ENCODE data around the gene SGMS1. TPM values are rescaled to one million over a fixed set of nuclear protein-coding genes. Genes with fewer than 3 reads are reported as not detected.

The SGMS1 gene
- polyA plus RNA-seq, 1 donor (not counting 4 experiments of a cell fraction or from before 2014, with no cell fraction given): 18.3 TPM

GRCh38 chr10:50579491-50580261, 44.1 kb downstream of the SGMS1 start:
- Histone ChIP-seq H3K9ac (ENCODE audit: control insufficient read depth, extremely low read depth, insufficient read depth, low read length) (no peak overlapping the region), H3K4me1 (ENCODE audit: control insufficient read depth, extremely low read depth, insufficient read depth, low read length) (peaks cover 12% of the 10 kb centered on the region), H3K9me3 (ENCODE audit: control insufficient read depth, low read depth, low read length) (no peaks in the 10 kb centered on the region), H4K20me1 (ENCODE audit: control insufficient read depth, extremely low read depth, insufficient read depth, low read length) (no peaks in the 10 kb centered on the region), H3K27me3 (ENCODE audit: control insufficient read depth, extremely low read depth, insufficient read depth, low read length) (no peaks in the 10 kb centered on the region), H3K4me2 (ENCODE audit: control insufficient read depth, extremely low read depth, insufficient read depth, low read depth, low read length) (no peak overlapping the region), H3K36me3 (ENCODE audit: control insufficient read depth in 2 of 2, extremely low read depth in 1 of 2, insufficient read depth in 2 of 2, low read length in 2 of 2) (no peaks in the 10 kb centered on the region), H3K27ac (ENCODE audit: control insufficient read depth, insufficient read depth, low read length) (no peak overlapping the region), H3K79me2 (ENCODE audit: control insufficient read depth, insufficient read depth, low read length) (peaks cover 3% of the 10 kb centered on the region), H3K9me1 (ENCODE audit: control insufficient read depth, extremely low read depth, insufficient read depth, low read length) (no peaks in the 10 kb centered on the region), H2AFZ (ENCODE audit: control insufficient read depth, low read length) (no peak overlapping the region), H3K4me3 (ENCODE audit: control insufficient read depth in 2 of 3, extremely low read depth in 1 of 3, insufficient read depth in 2 of 3, low read depth in 1 of 3, low read length in 3 of 3) (no peak overlapping the region)
- no peak for TF ChIP-seq EZH2 (IDR thresholded peaks at IDR 0.05; ENCODE audit: low read length)
- TF ChIP-seq CTCF (optimal IDR thresholded peaks at IDR 0.05 in 1 of 3, IDR thresholded peaks at IDR 0.05 in 1 of 3, conservative IDR thresholded peaks at IDR 0.05 in 1 of 3; ENCODE audit: extremely low read depth in 1 of 3, insufficient read depth in 2 of 3, low read length in 3 of 3): no peak
- FAIRE-seq: no peak
- no peak for DNase-seq (ENCODE audit: low read depth, low spot score)
- dilution Hi-C loops (cut with MboI; ENCODE audit: extremely low pct_ligation_motif_present, low sequenced_read_pairs): no loop called here

- Histone ChIP-seq H2AFZ (ENCODE audit: control insufficient read depth, low read length) (no peak overlapping the region), H3K27me3 (ENCODE audit: control insufficient read depth, extremely low read depth, insufficient read depth, low read length) (no peaks in the 10 kb centered on the region), H3K4me3 (ENCODE audit: control insufficient read depth in 2 of 3, extremely low read depth in 1 of 3, insufficient read depth in 2 of 3, low read depth in 1 of 3, low read length in 3 of 3) (no peak overlapping the region), H4K20me1 (ENCODE audit: control insufficient read depth, extremely low read depth, insufficient read depth, low read length) (no peaks in the 10 kb centered on the region), H3K4me1 (ENCODE audit: control insufficient read depth, extremely low read depth, insufficient read depth, low read length) (peaks cover 12% of the 10 kb centered on the region), H3K4me2 (ENCODE audit: control insufficient read depth, extremely low read depth, insufficient read depth, low read depth, low read length) (no peak overlapping the region), H3K36me3 (ENCODE audit: control insufficient read depth in 2 of 2, extremely low read depth in 1 of 2, insufficient read depth in 2 of 2, low read length in 2 of 2) (no peaks in the 10 kb centered on the region), H3K27ac (ENCODE audit: control insufficient read depth, insufficient read depth, low read length) (no peak overlapping the region), H3K79me2 (ENCODE audit: control insufficient read depth, insufficient read depth, low read length) (peaks cover 5% of the 10 kb centered on the region), H3K9me3 (ENCODE audit: control insufficient read depth, low read depth, low read length) (no peaks in the 10 kb centered on the region), H3K9ac (ENCODE audit: control insufficient read depth, extremely low read depth, insufficient read depth, low read length) (no peak overlapping the region), H3K9me1 (ENCODE audit: control insufficient read depth, extremely low read depth, insufficient read depth, low read length) (no peaks in the 10 kb centered on the region)
- dilution Hi-C loops (cut with MboI; ENCODE audit: extremely low pct_ligation_motif_present, low sequenced_read_pairs): no loop called here
- TF ChIP-seq EZH2 (IDR thresholded peaks at IDR 0.05; ENCODE audit: low read length): no peak
- TF ChIP-seq CTCF (optimal IDR thresholded peaks at IDR 0.05 in 1 of 3, IDR thresholded peaks at IDR 0.05 in 1 of 3, conservative IDR thresholded peaks at IDR 0.05 in 1 of 3; ENCODE audit: extremely low read depth in 1 of 3, insufficient read depth in 2 of 3, low read length in 3 of 3): no peak
- DNase-seq (ENCODE audit: low read depth, low spot score) (no peak), FAIRE-seq (no peak)
Observed at GRCh38 chr10:50578949-50579348, 44.8 kb downstream of the SGMS1 start.
